WTC11 (cell line): Measurements from ENCODE around the gene NT5C. TPM values are rescaled to one million over a fixed set of nuclear protein-coding genes. Genes with fewer than 3 reads are reported as not detected.

Experiments used
- ATAC-seq: fragments of 200-7000 bp; cut with Tn5 transposase; 2 replicates; pipeline ENCODE4 v1.10.0; 2021; ENCODE audit warnings: mild to moderate bottlenecking, moderate library complexity
- CTCF ChIA-PET: fragments of 300-600 bp; sonication (Branson Sonifier 250); formaldehyde crosslinking; loops from one replicate; lab custom pipeline; 2021; ENCODE audit warnings: antibody characterized with exemption; lab: Charles Lee
- POLR2A ChIA-PET: fragments of 350-600 bp; sonication (Branson Sonifier 250); formaldehyde crosslinking; loops from one replicate; lab custom pipeline; 2021; ENCODE audit warnings: antibody characterized with exemption; lab: Charles Lee
- DNase-seq: peaks from one replicate; pipeline ENCODE4 v3.0.0; 2021; ENCODE audit warnings: low spot score
- H3K27ac Mint-ChIP-seq: 2 replicates; pipeline ENCODE4 v1.8.0; 2021; ENCODE audit warnings: mixed read lengths
- H3K27me3 Mint-ChIP-seq: 2 replicates; pipeline ENCODE4 v1.8.0; 2021; ENCODE audit warnings: low read depth, mild to moderate bottlenecking, moderate library complexity, mixed read lengths
- H3K36me3 Mint-ChIP-seq: 2 replicates; pipeline ENCODE4 v1.8.0; 2021; ENCODE audit warnings: mixed read lengths
- H3K4me1 Mint-ChIP-seq: 2 replicates; pipeline ENCODE4 v1.8.0; 2022; ENCODE audit warnings: mixed read lengths
- H3K4me3 Mint-ChIP-seq: 2 replicates; pipeline ENCODE4 v1.8.0; 2021; ENCODE audit warnings: mild to moderate bottlenecking, moderate library complexity, mixed read lengths
- H3K9me3 Mint-ChIP-seq: 2 replicates; pipeline ENCODE4 v1.8.0; 2021; ENCODE audit warnings: mixed read lengths
- FOXK1 ChIP-seq: sonication (generic); formaldehyde crosslinking; IDR thresholded peaks from 2 replicates; pipeline ENCODE4 v1.8.0; 2022; ENCODE audit warnings: mild to moderate bottlenecking, moderate library complexity, missing genetic modification reagents
- GABPB1 ChIP-seq: sonication (generic); formaldehyde crosslinking; IDR thresholded peaks from 2 replicates; pipeline ENCODE4 v1.8.1; 2023; ENCODE audit warnings: mild to moderate bottlenecking, missing genetic modification reagents
- JUN ChIP-seq: sonication (generic); formaldehyde crosslinking; IDR thresholded peaks from 2 replicates; pipeline ENCODE4 v1.8.0; 2023; ENCODE audit warnings: mild to moderate bottlenecking, missing genetic modification reagents
- MYBL2 ChIP-seq: sonication (generic); formaldehyde crosslinking; IDR thresholded peaks from 2 replicates; pipeline ENCODE4 v1.8.1; 2023; ENCODE audit warnings: mild to moderate bottlenecking, moderate library complexity, missing genetic modification reagents
- NFATC4 ChIP-seq: fragments of 250-450 bp; sonication (Bioruptor Pico); IDR thresholded peaks from 2 replicates; pipeline ENCODE4 v1.9.0; 2021; ENCODE audit warnings: mild to moderate bottlenecking
- OVOL2 ChIP-seq: fragments of 250-450 bp; sonication (Bioruptor Pico); IDR thresholded peaks from 2 replicates; pipeline ENCODE4 v1.9.0; 2021; ENCODE audit warnings: mild to moderate bottlenecking, borderline replicate concordance
- TCF7 ChIP-seq: sonication (generic); formaldehyde crosslinking; IDR thresholded peaks from 2 replicates; pipeline ENCODE4 v1.8.0; 2022; ENCODE audit warnings: mild to moderate bottlenecking, low read depth, missing genetic modification reagents, moderate library complexity
- TEAD4 ChIP-seq: sonication (generic); formaldehyde crosslinking; IDR thresholded peaks from 2 replicates; pipeline ENCODE4 v1.8.0; 2022; ENCODE audit warnings: mild to moderate bottlenecking, missing genetic modification reagents
- TP53 ChIP-seq: sonication (generic); formaldehyde crosslinking; IDR thresholded peaks from 2 replicates; pipeline ENCODE4 v1.8.1; 2023; ENCODE audit warnings: mild to moderate bottlenecking, missing genetic modification reagents
- ZBTB43 ChIP-seq: sonication (generic); formaldehyde crosslinking; IDR thresholded peaks from 2 replicates; pipeline ENCODE4 v1.8.1; 2023; ENCODE audit warnings: mild to moderate bottlenecking, missing genetic modification reagents
- ZNF232 ChIP-seq: sonication (generic); formaldehyde crosslinking; IDR thresholded peaks from 2 replicates; pipeline ENCODE4 v1.8.0; 2022; ENCODE audit warnings: mild to moderate bottlenecking, missing genetic modification reagents
- ZNF317 ChIP-seq: sonication (generic); formaldehyde crosslinking; IDR thresholded peaks from 2 replicates; pipeline ENCODE4 v1.8.1; 2023; ENCODE audit warnings: low read depth, mild to moderate bottlenecking, moderate library complexity, missing genetic modification reagents, borderline replicate concordance
- ZNF396 ChIP-seq: fragments of 250-450 bp; sonication (Bioruptor Pico); IDR thresholded peaks from 2 replicates; pipeline ENCODE4 v1.8.0; 2021; ENCODE audit warnings: mild to moderate bottlenecking, moderate library complexity, borderline replicate concordance
- ZNF416 ChIP-seq: fragments of 250-450 bp; sonication (Bioruptor Pico); IDR thresholded peaks from 2 replicates; pipeline ENCODE4 v1.9.0; 2021; ENCODE audit warnings: mild to moderate bottlenecking, inconsistent platforms
- total RNA-seq: library from RNA; stranded (reverse); gene quantifications from 3 replicates; pipeline ENCODE4 v1.2.3, GENCODE V29; 2021
- TF ChIP-seq, protein P1 (sequence below): fragments of 250-450 bp; sonication (Bioruptor Pico); IDR thresholded peaks from 2 replicates; pipeline ENCODE4 v1.9.0; 2021; ENCODE audit warnings: mild to moderate bottlenecking
- TF ChIP-seq, protein P2 (sequence below): fragments of 250-450 bp; sonication (Bioruptor Pico); IDR thresholded peaks from 2 replicates; pipeline ENCODE4 v1.8.0; 2021; ENCODE audit warnings: mild to moderate bottlenecking
- TF ChIP-seq, protein P3 (sequence below): sonication (generic); formaldehyde crosslinking; IDR thresholded peaks from 2 replicates; pipeline ENCODE4 v1.8.1; 2022; ENCODE audit warnings: mild to moderate bottlenecking, missing genetic modification reagents, moderate library complexity, borderline replicate concordance
- TF ChIP-seq, protein P4 (sequence below): sonication (generic); formaldehyde crosslinking; IDR thresholded peaks from 2 replicates; pipeline ENCODE4 v1.8.0; 2022; ENCODE audit warnings: mild to moderate bottlenecking, missing genetic modification reagents

NT5C gene
- total RNA-seq, 1 experiment from 2014 or later, result 91.0 TPM

- peaks cover 16% of the 10 kb centered on the region for H3K4me1 Mint-ChIP-seq
- no peak overlapping the region for H3K4me3 Mint-ChIP-seq
- ATAC-seq (0 out of 2 replicates have a peak, but pooled peaks have one; percentile 6), DNase-seq (no peak)
- H3K9me3 Mint-ChIP-seq, result no peaks in the 10 kb centered on the region
- TF ChIP-seq, protein P1, sequence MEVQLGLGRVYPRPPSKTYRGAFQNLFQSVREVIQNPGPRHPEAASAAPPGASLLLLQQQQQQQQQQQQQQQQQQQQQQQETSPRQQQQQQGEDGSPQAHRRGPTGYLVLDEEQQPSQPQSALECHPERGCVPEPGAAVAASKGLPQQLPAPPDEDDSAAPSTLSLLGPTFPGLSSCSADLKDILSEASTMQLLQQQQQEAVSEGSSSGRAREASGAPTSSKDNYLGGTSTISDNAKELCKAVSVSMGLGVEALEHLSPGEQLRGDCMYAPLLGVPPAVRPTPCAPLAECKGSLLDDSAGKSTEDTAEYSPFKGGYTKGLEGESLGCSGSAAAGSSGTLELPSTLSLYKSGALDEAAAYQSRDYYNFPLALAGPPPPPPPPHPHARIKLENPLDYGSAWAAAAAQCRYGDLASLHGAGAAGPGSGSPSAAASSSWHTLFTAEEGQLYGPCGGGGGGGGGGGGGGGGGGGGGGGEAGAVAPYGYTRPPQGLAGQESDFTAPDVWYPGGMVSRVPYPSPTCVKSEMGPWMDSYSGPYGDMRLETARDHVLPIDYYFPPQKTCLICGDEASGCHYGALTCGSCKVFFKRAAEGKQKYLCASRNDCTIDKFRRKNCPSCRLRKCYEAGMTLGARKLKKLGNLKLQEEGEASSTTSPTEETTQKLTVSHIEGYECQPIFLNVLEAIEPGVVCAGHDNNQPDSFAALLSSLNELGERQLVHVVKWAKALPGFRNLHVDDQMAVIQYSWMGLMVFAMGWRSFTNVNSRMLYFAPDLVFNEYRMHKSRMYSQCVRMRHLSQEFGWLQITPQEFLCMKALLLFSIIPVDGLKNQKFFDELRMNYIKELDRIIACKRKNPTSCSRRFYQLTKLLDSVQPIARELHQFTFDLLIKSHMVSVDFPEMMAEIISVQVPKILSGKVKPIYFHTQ (CRISPR knock-in tag), result no peak
- TF ChIP-seq, protein P2, sequence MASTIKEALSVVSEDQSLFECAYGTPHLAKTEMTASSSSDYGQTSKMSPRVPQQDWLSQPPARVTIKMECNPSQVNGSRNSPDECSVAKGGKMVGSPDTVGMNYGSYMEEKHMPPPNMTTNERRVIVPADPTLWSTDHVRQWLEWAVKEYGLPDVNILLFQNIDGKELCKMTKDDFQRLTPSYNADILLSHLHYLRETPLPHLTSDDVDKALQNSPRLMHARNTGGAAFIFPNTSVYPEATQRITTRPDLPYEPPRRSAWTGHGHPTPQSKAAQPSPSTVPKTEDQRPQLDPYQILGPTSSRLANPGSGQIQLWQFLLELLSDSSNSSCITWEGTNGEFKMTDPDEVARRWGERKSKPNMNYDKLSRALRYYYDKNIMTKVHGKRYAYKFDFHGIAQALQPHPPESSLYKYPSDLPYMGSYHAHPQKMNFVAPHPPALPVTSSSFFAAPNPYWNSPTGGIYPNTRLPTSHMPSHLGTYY (CRISPR knock-in tag), result no peak
- no peak for TF ChIP-seq GABPB1 (CRISPR knock-in tag)
- no peak for TF ChIP-seq MYBL2
- TF ChIP-seq, protein P3, sequence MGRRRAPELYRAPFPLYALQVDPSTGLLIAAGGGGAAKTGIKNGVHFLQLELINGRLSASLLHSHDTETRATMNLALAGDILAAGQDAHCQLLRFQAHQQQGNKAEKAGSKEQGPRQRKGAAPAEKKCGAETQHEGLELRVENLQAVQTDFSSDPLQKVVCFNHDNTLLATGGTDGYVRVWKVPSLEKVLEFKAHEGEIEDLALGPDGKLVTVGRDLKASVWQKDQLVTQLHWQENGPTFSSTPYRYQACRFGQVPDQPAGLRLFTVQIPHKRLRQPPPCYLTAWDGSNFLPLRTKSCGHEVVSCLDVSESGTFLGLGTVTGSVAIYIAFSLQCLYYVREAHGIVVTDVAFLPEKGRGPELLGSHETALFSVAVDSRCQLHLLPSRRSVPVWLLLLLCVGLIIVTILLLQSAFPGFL (CRISPR knock-in tag), result no peak
- no peak for TF ChIP-seq FOXK1 (CRISPR knock-in tag)
- H3K36me3 Mint-ChIP-seq, result peaks cover 29% of the 10 kb centered on the region
- H3K27ac Mint-ChIP-seq, result peak overlapping the region; percentile 47
- ChIA-PET POLR2A (no interaction called here), CTCF (interaction anchor here (0.7 to 2.2 kb wide), 2 partner anchors 11 to 138 kb away, joined by 4 to 10 read pairs; no protein-coding TSS in a partner anchor)
- no peaks in the 10 kb centered on the region for H3K27me3 Mint-ChIP-seq
These were observed 29.1 kb downstream of the NT5C start for GRCh38 chr17:75102385-75102821.

DNA sequence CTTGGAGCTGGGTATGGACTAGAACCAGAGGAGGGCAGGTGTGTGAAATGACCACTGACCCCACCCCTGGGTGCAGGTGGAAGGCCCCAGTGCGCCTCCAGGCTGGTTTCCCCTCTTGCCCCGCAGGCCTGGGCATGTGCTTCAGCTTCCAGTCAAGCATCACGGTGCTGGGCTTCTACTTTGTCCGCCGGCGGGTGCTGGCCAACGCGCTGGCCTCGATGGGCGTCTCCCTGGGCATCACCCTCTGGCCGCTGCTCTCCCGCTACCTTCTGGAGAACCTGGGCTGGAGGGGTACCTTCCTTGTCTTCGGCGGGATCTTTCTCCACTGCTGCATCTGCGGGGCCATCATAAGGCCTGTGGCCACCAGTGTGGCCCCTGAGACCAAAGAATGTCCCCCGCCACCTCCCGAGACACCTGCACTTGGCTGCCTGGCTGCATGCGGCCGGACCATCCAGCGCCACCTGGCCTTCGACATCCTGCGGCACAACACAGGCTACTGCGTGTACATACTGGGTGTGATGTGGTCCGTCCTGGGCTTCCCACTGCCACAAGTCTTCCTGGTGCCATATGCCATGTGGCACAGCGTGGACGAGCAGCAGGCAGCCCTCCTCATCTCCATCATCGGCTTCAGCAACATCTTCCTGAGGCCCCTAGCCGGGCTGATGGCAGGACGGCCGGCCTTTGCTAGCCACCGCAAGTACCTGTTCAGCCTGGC, 31.5 kb downstream of the NT5C start:
- Mint-ChIP-seq H3K27me3 (no peaks in the 10 kb centered on the region), H3K9me3 (no peaks in the 10 kb centered on the region), H3K4me1 (peaks cover 13% of the 10 kb centered on the region), H3K36me3 (peaks cover 34% of the 10 kb centered on the region), H3K27ac (no peak overlapping the region), H3K4me3 (no peak overlapping the region)
- DNase-seq (no peak), ATAC-seq (no peak)
- TF ChIP-seq, protein P4, sequence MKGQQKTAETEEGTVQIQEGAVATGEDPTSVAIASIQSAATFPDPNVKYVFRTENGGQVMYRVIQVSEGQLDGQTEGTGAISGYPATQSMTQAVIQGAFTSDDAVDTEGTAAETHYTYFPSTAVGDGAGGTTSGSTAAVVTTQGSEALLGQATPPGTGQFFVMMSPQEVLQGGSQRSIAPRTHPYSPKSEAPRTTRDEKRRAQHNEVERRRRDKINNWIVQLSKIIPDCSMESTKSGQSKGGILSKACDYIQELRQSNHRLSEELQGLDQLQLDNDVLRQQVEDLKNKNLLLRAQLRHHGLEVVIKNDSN (CRISPR knock-in tag), result no peak
- TF ChIP-seq ZNF416 (CRISPR knock-in tag), result no peak
- TF ChIP-seq TCF7 (CRISPR knock-in tag), result no peak
- no peak for TF ChIP-seq TEAD4 (CRISPR knock-in tag)
- no peak for TF ChIP-seq ZBTB43 (CRISPR knock-in tag)
- no peak for TF ChIP-seq ZNF317 (CRISPR knock-in tag)
- no peak for TF ChIP-seq OVOL2 (CRISPR knock-in tag)
- TF ChIP-seq JUN (CRISPR knock-in tag), result no peak
- TF ChIP-seq ZNF396 (CRISPR knock-in tag), result no peak
- TF ChIP-seq ZNF232, result no peak
- no peak for TF ChIP-seq TP53
- TF ChIP-seq NFATC4, result no peak
- CTCF ChIA-PET, result interaction anchor here (2.2 kb wide), 1 partner anchor 14 kb away, joined by 10 read pairs; no protein-coding TSS in a partner anchor
- POLR2A ChIA-PET, result no interaction called here
